NOMO-1 (cell line): ENCODE data around the gene ADCY1.

Experiments
- DNase-seq, 2 experiments: peaks; one replicate each; lab custom pipeline; 2025; ENCODE audit not compliant: unreplicated experiment in 2 of 2; lab: John Stamatoyannopoulos, UW

Gene ADCY1

DNA sequence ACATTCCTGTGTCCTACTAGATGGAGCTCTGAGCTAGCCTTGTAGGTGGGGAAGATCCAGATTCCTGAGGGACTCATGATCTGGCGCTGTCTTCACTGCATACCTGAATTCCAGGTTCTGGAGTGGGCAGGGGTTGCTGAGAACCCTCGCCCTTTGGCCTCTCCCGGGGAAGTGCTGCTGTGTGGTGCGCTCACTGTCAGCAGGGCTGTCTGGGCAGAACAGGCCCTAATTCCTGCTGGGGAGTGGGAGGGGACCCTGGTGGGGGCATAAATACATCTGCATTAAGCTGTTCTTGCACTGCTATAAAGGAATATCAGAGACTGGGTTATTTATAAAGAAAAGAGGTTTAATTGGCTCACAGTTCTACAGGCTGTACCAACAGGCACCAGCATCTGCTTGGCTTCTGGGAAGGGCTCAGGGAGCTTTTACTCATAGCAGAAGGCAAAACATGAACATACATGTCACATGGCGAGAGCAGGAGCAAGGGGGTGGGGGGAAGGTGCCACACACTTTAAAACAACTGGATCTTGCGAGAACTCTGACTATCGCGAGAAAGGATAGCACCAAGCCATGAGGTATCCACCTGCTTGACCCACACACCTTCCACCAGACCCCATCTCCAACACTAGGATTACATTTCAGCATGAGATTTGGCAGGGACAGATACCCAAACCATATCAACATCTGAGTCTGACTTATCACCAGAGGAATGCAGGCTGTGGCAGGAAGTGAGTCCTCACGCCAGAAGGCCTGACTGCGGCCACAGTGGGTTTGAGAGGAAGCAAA lies 115.0 kb downstream of the ADCY1 start:
- DNase-seq = no peak

DNA sequence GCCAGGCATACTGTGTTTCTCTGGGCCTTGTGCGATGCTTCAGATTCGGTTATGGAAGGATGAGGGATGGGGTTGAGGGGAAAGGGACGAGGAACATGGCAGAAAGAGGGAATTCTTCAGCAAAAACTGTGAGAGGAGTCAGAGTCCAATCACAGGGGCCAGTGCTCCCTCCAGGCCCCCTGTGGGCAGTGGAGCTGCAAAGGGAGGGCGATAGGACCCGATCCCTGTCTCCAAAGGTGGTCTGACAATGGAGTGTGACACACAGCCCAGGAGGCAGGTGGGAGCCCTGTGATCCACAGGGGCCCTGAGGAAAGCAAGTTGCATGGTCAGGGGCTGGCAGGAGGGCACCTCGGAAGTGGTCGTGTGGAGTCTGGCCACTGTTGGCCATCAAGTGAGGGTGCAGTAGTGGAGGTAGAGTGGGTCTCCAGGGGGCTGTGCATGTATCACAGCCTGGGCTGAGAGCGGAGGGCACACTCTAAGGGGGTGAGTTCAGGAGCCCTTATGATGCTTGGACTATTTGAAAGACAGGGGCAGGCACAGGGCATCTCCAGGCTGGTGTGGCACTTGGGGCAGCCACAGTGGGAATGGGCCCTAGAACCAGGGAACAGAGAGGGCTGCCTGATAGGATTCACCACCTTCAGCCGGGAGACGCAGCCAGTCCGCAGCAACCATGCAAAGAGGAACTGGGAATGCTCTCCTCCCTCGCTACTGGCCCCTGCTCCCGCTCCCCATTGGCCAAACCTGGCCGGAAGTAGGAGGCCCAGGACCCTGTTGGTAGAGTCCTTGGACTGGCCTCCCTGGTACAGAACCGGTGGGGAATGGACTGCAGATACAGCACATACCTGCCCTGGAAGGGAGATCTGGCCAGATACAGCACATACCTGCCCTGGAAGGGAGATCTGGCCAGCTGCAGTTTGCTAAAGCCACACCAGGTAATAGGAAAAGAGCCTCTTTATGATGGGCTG lies 115.9 kb downstream of the ADCY1 start:
- no peak for DNase-seq

DNA sequence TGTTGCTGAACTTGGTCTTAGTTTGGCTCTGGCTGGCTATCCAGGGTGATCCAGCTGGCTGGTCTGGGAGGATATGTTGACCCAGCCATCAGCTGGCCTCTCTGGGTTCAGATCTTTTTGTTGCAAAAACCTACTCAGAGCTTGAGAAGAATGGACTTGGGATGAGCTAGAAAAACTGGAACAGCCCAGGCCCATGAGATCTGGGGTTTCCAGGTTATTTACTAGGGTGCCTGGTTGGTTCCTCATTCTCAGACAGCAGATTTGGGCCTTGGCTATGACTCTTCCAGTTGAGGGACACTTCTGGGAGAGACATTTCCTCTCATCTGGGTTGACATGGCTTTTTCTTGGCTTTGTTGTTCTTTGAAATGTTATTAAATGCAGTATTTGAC lies 116.6 kb downstream of the ADCY1 start:
- DNase-seq = no peak

DNA sequence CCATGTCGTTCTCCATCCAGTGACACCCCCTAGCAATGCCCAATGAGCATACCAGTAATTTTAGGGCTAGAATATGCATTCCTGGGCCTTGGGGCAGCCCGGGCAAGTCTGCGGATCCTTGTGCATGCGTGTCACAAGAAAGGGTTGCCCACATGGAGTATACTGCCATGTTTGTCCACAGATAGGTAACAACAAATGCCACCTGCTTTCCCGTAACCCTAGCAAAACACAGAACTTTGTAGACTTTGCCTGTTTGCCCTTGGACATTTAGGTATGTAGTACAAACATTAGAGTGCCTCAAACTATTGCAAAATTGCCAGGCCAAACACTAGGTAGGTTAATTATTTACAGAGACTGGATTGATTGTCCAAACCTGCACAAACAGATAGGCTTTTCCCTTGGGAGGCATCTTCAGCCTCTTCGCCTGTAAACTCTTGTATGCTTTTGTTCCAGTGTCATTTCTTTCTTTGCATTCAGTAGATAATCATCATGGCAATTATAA lies 117.0 kb downstream of the ADCY1 start:
- DNase-seq = no peak

DNA sequence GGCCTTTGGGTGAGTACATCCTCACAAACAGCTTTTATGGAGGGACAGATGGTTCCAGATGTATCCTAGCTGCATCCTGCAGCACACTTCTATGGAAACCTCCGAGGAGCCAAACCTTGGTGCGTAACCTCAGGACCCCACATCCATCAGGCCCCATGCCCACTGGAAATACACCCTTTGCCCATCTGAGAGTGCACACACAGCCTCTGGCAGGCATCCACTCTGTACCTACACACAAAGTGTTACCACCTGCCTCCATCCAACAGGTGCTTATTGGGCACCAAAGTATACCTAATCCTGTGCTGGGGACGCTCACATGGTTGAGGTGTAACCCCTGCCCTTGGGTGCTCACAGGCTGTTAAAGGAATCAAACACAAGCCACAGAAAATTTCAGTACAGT lies 117.9 kb downstream of the ADCY1 start:
- DNase-seq = no peak

DNA sequence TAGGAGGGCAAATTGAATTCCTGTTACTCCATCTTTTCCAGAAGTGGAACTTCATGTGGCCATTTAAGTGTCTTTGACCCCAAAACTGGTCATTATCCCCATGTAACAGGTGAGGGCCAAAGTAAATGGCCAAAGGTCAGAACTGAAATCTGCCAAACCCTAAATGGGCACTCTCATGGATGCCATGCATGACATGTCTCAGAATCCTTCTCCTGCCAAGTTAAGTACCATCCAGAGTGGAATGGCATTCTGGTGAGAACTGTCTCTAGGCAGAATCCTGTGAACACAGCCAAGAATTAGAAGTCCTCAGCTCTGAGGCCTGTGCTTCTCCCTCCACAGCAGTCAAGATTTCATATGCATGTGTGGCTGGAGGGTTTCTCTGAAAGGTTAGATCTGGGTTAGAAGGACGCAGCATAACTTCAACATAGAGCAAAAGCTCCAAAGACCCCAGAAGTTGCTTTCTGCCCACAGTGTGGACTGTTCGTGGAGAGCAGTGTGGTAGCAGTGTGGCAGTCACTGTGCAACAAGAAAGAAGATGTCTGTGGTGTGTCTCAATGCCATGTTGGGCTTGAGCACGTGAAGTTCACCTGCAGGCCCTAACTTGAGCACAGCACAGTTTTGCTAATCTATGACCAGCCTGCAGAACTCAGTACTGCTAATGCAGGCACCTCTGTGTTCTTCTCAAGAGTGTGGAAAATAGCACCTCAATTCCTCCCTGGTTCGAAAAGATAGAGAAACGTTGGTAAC lies 121.3 kb downstream of the ADCY1 start:
- DNase-seq = no peak

DNA sequence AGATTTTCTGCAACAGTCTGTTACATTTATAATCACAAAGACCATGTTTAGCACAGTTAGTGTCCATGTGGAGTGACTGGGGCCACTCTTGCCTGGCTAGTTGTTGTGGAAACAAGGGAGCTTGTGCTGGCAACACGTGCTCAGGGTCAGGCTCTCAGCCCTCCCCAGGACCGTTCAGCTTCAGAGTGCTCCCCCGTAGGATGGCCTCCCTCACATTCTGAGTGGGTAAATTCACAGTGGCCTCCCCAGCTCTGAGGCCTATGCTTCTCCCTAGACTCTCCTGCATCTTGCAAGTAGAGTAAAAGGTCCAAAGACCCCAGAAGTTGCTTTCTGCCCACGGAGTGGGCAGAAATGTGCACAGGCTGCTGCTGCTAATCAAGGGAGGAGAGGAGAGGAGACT lies 122.3 kb downstream of the ADCY1 start:
- DNase-seq = no peak

DNA sequence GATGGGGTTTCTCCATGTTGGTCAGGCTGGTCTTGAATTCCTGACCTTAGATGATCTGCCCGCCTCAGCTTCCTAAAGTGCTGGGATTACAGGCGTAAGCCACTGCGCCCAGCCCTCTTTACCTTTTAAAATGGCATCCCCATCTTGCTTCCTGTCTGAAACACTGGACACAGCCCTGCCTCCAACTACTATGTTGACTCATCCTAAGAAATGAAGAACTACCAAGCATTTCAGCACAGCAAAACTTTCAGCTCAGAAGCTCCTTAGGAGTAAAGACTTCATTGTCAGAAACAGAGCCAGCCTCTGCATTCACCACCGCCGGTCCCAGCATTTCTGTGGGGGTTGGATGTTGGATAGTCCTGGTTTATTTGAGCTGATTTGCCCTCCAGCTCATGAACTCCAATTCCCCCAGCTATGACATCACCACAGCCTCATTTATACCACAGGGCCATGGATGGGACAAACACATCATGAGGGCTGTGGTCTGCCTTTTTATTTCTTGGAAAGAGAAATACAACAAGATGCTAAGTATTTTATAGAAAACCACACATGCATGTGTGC lies 123.5 kb downstream of the ADCY1 start:
- no peak for DNase-seq

DNA sequence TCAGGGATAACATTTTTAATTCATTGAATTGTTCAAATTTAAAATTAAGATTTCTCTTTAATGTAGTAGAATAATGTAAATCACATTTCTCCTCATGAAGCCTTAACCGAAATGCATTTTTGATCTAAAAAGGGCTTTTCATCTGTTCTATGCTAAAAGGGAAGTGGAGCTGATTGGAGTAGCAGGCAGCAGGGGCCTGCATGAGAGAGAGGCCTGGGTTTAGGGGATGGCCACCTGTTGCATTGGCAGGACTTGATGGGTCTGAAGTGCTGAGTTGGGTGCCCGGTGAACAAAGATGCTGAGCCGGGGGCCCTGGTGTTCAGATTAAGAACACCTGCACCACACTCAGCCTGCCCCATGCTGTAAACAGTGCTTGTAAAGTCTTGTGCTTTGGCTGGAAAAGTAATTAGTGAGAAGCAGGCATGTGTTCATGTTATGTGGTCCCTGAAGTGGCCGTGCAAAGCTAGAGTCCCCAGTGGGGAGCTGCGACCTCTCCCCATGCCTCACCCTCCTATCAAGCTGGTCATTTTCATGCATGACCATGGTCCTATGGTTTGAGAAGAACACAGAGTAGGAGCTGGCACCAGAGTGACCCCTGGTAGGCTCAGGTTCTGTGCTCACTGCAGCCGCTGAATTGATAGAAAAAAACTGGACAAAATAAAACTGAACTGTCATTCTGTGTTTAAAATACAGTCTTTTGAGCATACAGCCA lies 124.3 kb downstream of the ADCY1 start:
- no peak for DNase-seq

DNA sequence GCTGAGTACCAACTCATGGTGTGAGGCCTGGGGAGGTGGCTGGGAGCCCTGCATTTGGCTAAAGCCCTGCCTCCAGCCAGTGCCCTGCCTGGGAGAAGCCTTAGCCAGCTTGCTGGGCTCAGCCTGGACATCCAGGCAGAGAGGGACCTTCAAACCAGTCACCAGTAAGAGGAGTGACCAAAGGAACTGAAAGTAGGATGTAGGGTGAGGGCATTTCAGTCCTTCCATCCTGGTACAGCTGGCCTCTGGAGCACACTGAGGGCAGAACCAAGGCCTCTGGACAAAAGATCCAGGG lies 124.8 kb downstream of the ADCY1 start:
- DNase-seq = no peak

DNA sequence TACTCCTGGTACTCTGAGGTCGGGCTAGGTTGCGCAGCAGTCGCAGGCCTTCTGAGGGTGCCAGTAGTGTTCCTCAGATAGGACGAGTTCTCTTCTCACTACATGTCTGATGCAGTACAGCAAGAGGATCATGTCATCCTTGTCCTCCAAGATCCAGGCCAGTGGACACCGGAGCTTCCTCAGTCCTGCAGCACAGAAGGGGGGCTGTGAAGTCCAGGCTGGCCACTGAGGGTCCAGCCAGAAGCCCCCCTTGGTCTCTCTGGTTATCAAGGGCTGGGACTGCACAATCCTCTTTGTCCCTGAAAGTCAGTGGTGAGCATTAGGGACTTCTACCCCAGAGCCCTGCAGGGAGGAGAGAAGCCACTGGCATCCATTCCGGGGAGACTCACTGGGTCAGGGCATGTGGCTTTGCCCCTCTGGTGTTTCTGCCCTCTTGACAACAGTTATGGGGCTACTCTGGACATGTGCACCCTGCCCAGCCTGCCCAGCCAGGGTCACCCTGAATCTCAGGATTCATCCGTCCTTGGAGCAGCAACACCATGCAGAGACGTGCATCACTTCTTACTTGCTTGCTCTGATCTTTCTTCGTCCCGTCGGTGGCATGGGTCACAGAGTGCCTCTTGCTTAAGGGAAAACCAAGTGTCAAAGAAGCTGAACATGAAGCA lies 125.7 kb downstream of the ADCY1 start:
- no peak for DNase-seq

DNA sequence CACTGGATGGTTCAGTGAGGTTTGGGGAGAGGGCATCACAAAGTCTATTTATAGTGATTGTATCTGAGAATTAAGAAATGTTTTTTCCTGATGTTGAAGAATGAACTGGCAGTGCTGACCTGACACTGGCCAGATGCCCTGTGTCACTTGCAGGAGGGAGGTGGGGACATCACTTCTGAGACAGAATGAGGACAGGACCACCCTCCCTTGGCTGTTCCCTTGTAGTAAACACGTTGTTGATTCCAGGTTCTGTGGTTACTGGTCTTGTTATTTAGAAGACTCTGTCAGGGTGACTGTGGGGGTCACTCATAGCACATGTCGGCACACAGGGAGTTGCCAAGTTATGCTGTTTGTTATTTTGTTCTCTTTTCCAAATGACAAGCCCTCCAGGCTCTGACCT lies 126.4 kb downstream of the ADCY1 start:
- DNase-seq = no peak

DNA sequence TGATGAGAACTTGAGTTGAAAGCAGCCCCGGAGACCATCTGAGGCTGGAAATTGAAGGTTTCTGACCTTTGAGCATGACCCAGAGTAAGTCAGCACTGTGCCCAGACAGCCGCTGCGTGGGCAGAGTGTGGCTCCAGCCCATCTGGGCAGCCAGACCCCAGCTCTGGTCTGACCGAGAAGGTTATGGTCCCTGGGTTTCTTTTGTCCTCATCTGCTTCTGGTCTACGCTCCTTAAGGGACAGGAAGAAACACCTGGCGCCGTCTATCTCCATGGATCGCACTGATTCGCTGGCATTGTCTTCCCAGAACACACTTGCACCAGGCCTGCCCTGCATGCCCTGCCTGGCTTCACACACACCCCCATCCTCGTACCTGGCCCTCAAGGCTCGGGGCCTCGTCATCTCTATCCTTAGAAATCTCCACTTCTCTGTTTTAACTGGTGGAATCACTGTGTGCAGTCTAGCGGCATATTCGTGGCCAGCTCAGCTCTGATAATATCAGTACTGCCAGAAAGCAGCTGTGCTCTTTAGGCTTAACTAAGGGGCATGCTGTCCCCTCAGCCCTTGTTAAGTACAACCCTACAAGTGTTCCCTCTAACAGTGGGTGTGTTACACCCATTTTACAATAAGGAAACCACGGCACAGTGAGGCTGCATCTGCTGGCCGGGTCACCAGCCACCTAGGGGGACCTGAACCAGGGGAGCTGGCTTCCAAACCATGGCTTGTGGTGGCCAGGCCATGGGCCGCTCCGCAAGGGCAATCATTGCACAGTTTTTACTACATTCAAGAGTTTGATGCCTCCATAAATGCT lies 127.7 kb downstream of the ADCY1 start:
- no peak for DNase-seq

DNA sequence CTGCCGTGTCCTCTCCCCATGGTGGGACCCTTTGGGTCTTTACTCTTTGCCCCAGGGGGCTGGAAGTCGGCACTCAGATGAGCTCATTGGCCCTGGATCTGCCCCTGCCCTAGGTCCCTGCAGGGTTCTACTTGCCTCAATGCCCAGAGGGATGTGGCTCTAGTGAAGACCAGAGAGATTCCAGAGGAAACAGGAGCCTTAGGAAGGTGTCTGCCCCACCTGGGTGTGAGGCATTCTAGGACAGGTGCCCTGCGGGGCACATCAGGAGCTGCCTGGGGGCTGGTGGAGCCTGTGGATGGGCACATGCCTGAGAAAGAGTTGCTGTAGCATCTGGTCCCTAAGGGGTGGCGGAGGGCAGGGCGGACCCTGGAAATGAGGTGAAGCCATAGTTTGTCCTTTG lies 128.6 kb downstream of the ADCY1 start:
- no peak for DNase-seq

DNA sequence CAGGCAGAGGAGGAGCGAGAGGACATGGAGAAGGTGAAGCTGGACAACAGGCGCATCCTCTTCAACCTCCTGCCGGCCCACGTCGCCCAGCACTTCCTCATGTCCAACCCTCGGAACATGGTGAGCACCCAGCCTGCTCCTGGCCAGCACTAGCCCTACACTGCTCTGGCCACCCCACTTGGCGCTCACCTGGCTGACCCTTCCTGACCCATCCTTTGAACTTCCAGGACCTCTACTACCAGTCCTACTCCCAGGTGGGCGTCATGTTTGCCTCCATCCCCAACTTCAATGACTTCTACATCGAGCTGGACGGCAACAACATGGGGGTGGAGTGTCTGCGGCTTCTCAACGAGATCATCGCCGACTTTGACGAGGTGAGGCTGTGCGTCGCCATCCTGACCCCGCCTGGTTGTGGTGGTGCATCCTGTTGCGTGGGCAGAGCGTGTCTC lies 129.2 kb downstream of the ADCY1 start:
- DNase-seq = no peak

DNA sequence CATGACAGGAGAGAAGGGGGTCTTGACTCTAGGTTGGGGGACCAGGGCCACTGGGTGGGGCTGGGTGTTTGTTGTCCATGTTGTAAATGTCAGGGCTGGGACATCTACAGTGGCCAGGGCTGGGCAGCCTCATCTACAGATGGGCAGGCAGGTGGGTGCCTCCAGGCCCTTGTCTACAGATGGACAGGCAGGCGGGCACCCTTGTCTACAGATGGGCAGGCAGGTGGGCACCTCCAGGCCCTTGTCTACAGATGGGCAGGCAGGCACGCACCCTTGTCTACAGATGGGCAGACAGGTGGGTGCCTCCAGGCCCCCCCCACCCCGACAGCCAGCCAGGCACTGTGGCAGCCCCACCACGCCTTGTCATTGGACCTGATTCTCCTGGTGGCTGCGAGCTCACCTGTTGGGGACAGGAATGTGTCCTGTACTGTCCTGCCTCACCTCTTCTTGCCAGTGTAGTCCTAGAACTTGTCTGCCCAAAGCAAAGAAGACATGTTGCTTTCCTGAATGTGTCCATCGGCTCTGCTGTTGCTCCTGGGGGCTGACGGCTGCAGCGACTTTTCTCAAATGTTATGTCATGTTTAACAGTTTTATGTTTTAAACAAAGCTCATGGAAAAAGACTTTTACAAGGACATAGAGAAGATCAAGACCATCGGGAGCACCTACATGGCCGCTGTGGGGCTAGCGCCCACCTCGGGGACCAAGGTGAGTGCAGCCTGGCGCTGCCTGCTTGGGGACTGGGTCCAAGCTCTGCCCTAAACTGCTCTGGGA lies 129.9 kb downstream of the ADCY1 start:
- DNase-seq = no peak

DNA sequence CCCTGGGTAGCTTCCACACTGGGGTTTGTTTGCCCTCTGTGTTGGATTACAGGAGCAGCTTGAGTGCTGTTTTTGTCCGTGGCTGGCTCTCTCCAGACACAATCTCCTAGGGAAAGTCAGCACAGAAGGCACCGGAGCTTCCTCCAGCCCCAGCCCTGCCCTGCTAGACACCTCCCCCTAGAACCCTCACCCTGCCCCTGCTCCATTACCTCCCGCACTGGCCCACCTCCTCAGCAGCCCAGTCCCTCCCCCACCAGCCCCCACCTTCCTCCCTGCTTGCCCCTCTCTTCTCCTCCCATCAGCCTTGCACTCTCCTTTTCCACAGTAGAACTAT lies 130.5 kb downstream of the ADCY1 start:
- DNase-seq = no peak
